IMR-90 (cell line): ENCODE measurements around the gene BCDIN3D. TPM values are rescaled to one million over a fixed set of nuclear protein-coding genes. Genes with fewer than 3 reads are reported as not detected.

Source experiments
- ATAC-seq: fragments of 200-7000 bp; cut with Tn5 transposase; 2 replicates; pipeline ENCODE4 v1.9.1; 2020; ENCODE audit warnings: low read depth, mild to moderate bottlenecking, moderate library complexity
- BruUV-seq: library from RNA; stranded (reverse); fragments of 400-500 nt; replicated peaks from 2 replicates; lab custom pipeline; 2021; lab: Mats Ljungman, UMichigan
- CTCF ChIA-PET: fragments of 300-600 bp; formaldehyde crosslinking; extraction: SDS; loops from one replicate; lab custom pipeline; 2021; ENCODE audit warnings: antibody characterized with exemption; lab: Yijun Ruan, JAX
- POLR2A ChIA-PET: fragments of 300-600 bp; sonication (Branson Sonifier 250); formaldehyde crosslinking; loops from one replicate; lab custom pipeline; 2022; ENCODE audit warnings: antibody characterized with exemption; ENCODE audit not compliant: unreplicated experiment; lab: Charles Lee
- DNase-seq: peaks from one replicate; pipeline ENCODE4 v3.0.0; 2013
- H2AFZ ChIP-seq: replicated peaks from 2 replicates; pipeline ENCODE3; 2013; ENCODE audit warnings: low read length, mild to moderate bottlenecking; ENCODE audit not compliant: poor library complexity
- H2AK5ac ChIP-seq: 2 replicates; pipeline ENCODE4 v1.6.1; 2013; ENCODE audit warnings: low read depth, low read length, inconsistent platforms
- H2AK9ac ChIP-seq: replicated peaks from 2 replicates; pipeline ENCODE3; 2013; ENCODE audit warnings: mild to moderate bottlenecking, low read depth, low read length, moderate library complexity; ENCODE audit not compliant: poor library complexity
- H2BK120ac ChIP-seq: 2 replicates; pipeline ENCODE4 v1.6.1; 2013; ENCODE audit warnings: low read depth, low read length, inconsistent platforms
- H2BK15ac ChIP-seq: 3 replicates; pipeline ENCODE4 v1.6.1; 2013; ENCODE audit warnings: low read depth, low read length, inconsistent platforms
- H2BK20ac ChIP-seq: 2 replicates; pipeline ENCODE4 v1.6.1; 2013; ENCODE audit warnings: low read depth, mild to moderate bottlenecking, inconsistent platforms, low read length, moderate library complexity
- H2BK5ac ChIP-seq: 2 replicates; pipeline ENCODE4 v1.6.1; 2013; ENCODE audit warnings: mild to moderate bottlenecking, low read depth, low read length, inconsistent platforms; ENCODE audit not compliant: poor library complexity, severe bottlenecking
- H3K14ac ChIP-seq: replicated peaks from 2 replicates; pipeline ENCODE4 v1.6.1; 2013; ENCODE audit warnings: low read depth, low read length, inconsistent platforms
- H3K18ac ChIP-seq: 2 replicates; pipeline ENCODE4 v1.6.1; 2013; ENCODE audit warnings: low read depth, low read length, control low read depth
- H3K23ac ChIP-seq: 2 replicates; pipeline ENCODE4 v1.6.1; 2013; ENCODE audit warnings: low read depth, low read length, inconsistent platforms
- H3K27ac ChIP-seq: 2 replicates; pipeline ENCODE4 v1.5.1; 2013; ENCODE audit warnings: mild to moderate bottlenecking, control low read depth, low read length; ENCODE audit not compliant: insufficient read depth
- H3K27me3 ChIP-seq: 2 replicates; pipeline ENCODE4 v1.6.1; 2013; ENCODE audit warnings: low read length; ENCODE audit not compliant: control insufficient read depth, insufficient read depth
- H3K36me3 ChIP-seq: 2 replicates; pipeline ENCODE4 v1.6.1; 2013; ENCODE audit warnings: low read length, mixed read lengths; ENCODE audit not compliant: control insufficient read depth, insufficient read depth
- H3K4ac ChIP-seq: 2 replicates; pipeline ENCODE4 v1.6.1; 2013; ENCODE audit warnings: low read depth, low read length, inconsistent platforms
- H3K4me1 ChIP-seq: 2 replicates; pipeline ENCODE4 v1.6.1; 2013; ENCODE audit warnings: low read length, mixed read lengths; ENCODE audit not compliant: control insufficient read depth, insufficient read depth
- H3K4me2 ChIP-seq: 2 replicates; pipeline ENCODE4 v1.6.1; 2013; ENCODE audit warnings: low read depth, mild to moderate bottlenecking, control low read depth, low read length, moderate library complexity
- H3K4me3 ChIP-seq: 2 replicates; pipeline ENCODE4 v1.5.1; 2013; ENCODE audit warnings: low read depth, mild to moderate bottlenecking, control low read depth, low read length, moderate library complexity; ENCODE audit not compliant: insufficient read depth
- H3K56ac ChIP-seq: 2 replicates; pipeline ENCODE4 v1.6.1; 2013; ENCODE audit warnings: low read length, inconsistent platforms; ENCODE audit not compliant: insufficient read depth; ENCODE audit errors: extremely low read depth
- H3K79me1 ChIP-seq, 2 experiments: 2 replicates each; pipeline ENCODE4 v1.6.1; 2013; ENCODE audit warnings: low read length in 2 of 2, inconsistent platforms in 1 of 2, low read depth in 1 of 2
- H3K9ac ChIP-seq: 2 replicates; pipeline ENCODE4 v1.6.1; 2013; ENCODE audit warnings: low read depth, low read length, control low read depth
- H3K9me1 ChIP-seq: 2 replicates; pipeline ENCODE4 v1.6.1; 2013; ENCODE audit warnings: low read length, inconsistent platforms; ENCODE audit not compliant: insufficient read depth
- H3K9me3 ChIP-seq: 2 replicates; pipeline ENCODE4 v1.6.1; 2013; ENCODE audit warnings: low read length; ENCODE audit not compliant: control insufficient read depth, insufficient read depth
- H4K20me1 ChIP-seq: 2 replicates; pipeline ENCODE4 v1.6.1; 2013; ENCODE audit warnings: low read length, inconsistent platforms; ENCODE audit not compliant: insufficient read depth
- H4K5ac ChIP-seq: 2 replicates; pipeline ENCODE4 v1.6.1; 2013; ENCODE audit warnings: mild to moderate bottlenecking, low read depth, low read length, control low read depth
- H4K8ac ChIP-seq, 2 experiments: 2 replicates each; pipeline ENCODE4 v1.6.1; 2013; ENCODE audit warnings: low read depth in 2 of 2, low read length in 2 of 2, control low read depth in 1 of 2, inconsistent platforms in 1 of 2
- H4K91ac ChIP-seq: 2 replicates; pipeline ENCODE4 v1.6.1; 2013; ENCODE audit warnings: low read depth, low read length, inconsistent platforms; ENCODE audit not compliant: insufficient read depth
- CHD1 ChIP-seq: IDR thresholded peaks from 2 replicates; pipeline ENCODE4 v1.6.1; 2012; ENCODE audit warnings: low read depth, low read length, improper control_type of control experiment
- MAZ ChIP-seq: IDR thresholded peaks from 2 replicates; pipeline ENCODE4 v1.6.1; 2012; ENCODE audit warnings: low read depth, mild to moderate bottlenecking, low read length, improper control_type of control experiment, moderate library complexity, borderline replicate concordance
- MXI1 ChIP-seq: IDR thresholded peaks from 2 replicates; pipeline ENCODE4 v1.6.1; 2012; ENCODE audit warnings: low read depth, mild to moderate bottlenecking, low read length, moderate library complexity, borderline replicate concordance
- RCOR1 ChIP-seq: IDR thresholded peaks from 2 replicates; pipeline ENCODE4 v1.6.1; 2012; ENCODE audit warnings: mild to moderate bottlenecking, low read length, improper control_type of control experiment; ENCODE audit not compliant: insufficient replicate concordance
- USF2 ChIP-seq: fragments of 150-350 bp; IDR thresholded peaks from 2 replicates; pipeline ENCODE4 v1.6.1; 2017; ENCODE audit warnings: mild to moderate bottlenecking, antibody characterized with exemption, low read length, low read depth
- WGBS, 2 experiments: methylation state at CpG; one replicate each; pipeline versions ENCODE4 v1.1.5 to v1.1.7; 2013; ENCODE audit warnings: missing lambda C conversion rate in 2 of 2; ENCODE audit not compliant: insufficient read length in 1 of 2; ENCODE audit errors: extremely low coverage in 2 of 2; 5-methylcytosine and 5-hydroxymethylcytosine counted together
- dilution Hi-C: fragments of 300-500 bp; cut with HindIII; formaldehyde crosslinking; loops from one replicate; pipeline ENCODE4 v1.14.3; 2018; ENCODE audit warnings: low sequenced_read_pairs; ENCODE audit not compliant: unreplicated experiment
- in situ Hi-C: fragments of 300-500 bp; cut with MboI; formaldehyde crosslinking; loops from 3 replicates; pipeline ENCODE4 v1.14.3; 2019; ENCODE audit warnings: low sequenced_read_pairs, inconsistent platforms, mixed read lengths
- intact Hi-C: fragments of 100-400 bp; cut with micrococcal nuclease; formaldehyde crosslinking; loops from 2 replicates; pipeline ENCODE4 v1.10.0; 2022
- polyA plus RNA-seq, 3 experiments: library from polyadenylated mRNA; depleted of rRNA; stranded (reverse); fragments of >200 nt; gene quantifications; 2 replicates each; pipeline ENCODE4 v1.2.3, GENCODE V29; 2012; ENCODE audit warnings: low replicate concordance in 1 of 3
- total RNA-seq: library from RNA; depleted of rRNA; stranded (reverse); fragments of >200 nt; gene quantifications from 2 replicates; pipeline ENCODE4 v1.2.3, GENCODE V29; 2012

The BCDIN3D gene
- total and polyA plus RNA-seq, 2 of the 4 experiments (the other 2 are of a cell fraction): 2.3 TPM

GRCh38 chr12:49808686-49809380 lies 34.1 kb downstream of the BCDIN3D start:
- ATAC-seq (peak; percentile 55), DNase-seq (peak; percentile 19)
- Histone ChIP-seq H3K9ac (no peak overlapping the region), H2AK9ac (peak overlapping the region; percentile 61), H3K27ac (no peak overlapping the region), H4K5ac (no peak overlapping the region), H3K9me3 (no peaks in the 10 kb centered on the region), H3K56ac (no peak overlapping the region), H3K79me1 (peaks cover 24 to 89% of the 10 kb centered on the region in 2 experiments), H2AK5ac (peak overlapping the region; percentile 8; the same call in 1 of the 2 replicates), H3K9me1 (peaks cover 10% of the 10 kb centered on the region), H3K4me2 (no peak overlapping the region; the same call in 1 of the 2 replicates), H2BK20ac (no peak overlapping the region), H3K4ac (no peak overlapping the region), H3K4me1 (peaks cover 18% of the 10 kb centered on the region), H3K14ac (no peak overlapping the region), H2BK5ac (no peak overlapping the region), H3K18ac (no peak overlapping the region), H2BK120ac (no peak overlapping the region), H3K4me3 (no peak overlapping the region), H3K27me3 (no peaks in the 10 kb centered on the region), H2BK15ac (no peak overlapping the region), H2AFZ (no peak overlapping the region), H4K91ac (no peak overlapping the region; the same call in 1 of the 2 replicates), H4K20me1 (peaks cover 83% of the 10 kb centered on the region), H4K8ac (no peak overlapping the region), H3K36me3 (peaks cover 32% of the 10 kb centered on the region), H3K23ac (no peak overlapping the region; the same call in 1 of the 2 replicates)
- intact Hi-C loops: no loop called here
- ChIA-PET CTCF (no interaction called here), POLR2A (no interaction called here)
- dilution Hi-C loops: no loop called here
- TF ChIP-seq USF2 (no peak), CHD1 (no peak), MXI1 (no peak), RCOR1 (no peak), MAZ (peak; percentile 60; the same call in 1 of the 2 replicates)
- 50% methylated on average over 2 of the region's 14 CpGs; no CpG with 5 or more reads in 1 of the 2 experiments for WGBS, 2 experiments
- in situ Hi-C loops: no loop called here
- BruUV-seq: no TSS peak
